ENCODE data around the gene RRAGC.

The RRAGC gene

GRCh38 chr1:38859561-38860453 is at the start of gene RRAGC:
Gene RRAGC, minus strand, starts transcription at chr1:38859772. Its CDS starts 126 bp downstream, at chr1:38859646.
- peak; percentile 94 to 97 for DNase-seq

DNA sequence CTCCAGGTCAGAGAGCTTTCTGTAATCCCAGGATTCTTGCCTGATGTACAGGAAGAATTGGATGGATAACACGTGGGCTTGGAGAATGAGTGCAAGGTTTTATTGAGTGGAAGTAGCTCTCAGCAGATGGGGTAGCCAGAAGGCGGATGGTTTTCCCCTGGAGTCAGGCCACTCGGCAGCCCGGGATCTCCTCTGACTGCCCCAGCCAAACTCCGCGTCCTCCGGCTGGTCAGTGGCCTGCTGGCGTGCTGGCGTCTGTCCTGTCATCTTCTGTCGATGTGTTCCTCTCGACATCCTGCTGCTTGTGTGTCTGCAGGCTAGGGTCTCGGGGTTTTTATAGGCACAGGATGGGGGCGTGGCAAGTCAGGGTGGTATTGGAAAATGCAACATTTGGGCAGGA is 49.2 kb upstream of the RRAGC start:
- DNase-seq = no peak

GRCh38 chr1:38905985-38906384 is 46.4 kb upstream of the RRAGC start:
- no peak for DNase-seq

- no peak for DNase-seq
Measured at GRCh38 chr1:38899560-38899959, 40.0 kb upstream of the RRAGC start.

DNA sequence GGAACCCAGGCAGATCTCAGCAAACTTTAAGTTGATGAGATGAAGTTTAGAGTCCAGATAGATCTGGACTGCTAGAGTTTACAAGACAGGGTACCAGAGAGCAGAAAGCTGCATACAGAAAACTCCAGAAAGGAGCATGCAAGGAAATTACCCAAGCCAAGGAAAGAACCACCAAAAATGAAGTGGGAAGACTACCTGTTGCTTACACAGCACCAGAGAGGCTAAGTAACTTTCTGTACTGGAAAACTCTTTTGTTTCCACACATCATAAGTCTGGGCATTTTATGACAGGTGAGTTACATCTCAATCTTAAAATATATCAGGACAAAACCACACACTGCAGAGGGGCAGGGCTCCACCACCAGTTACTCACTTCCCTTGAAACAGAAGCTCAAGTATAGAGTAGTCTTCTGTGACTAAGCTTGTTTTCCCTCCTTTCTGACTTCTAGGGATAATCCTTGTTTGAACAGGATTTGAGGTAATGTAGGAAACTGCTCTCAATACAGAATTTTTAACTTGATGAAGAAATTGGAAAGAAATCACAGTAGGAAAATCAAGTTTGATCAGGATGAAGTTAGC is 39.2 kb upstream of the RRAGC start:
- no peak for DNase-seq

GRCh38 chr1:38896169-38896568 is 36.6 kb upstream of the RRAGC start:
- DNase-seq = no peak

GRCh38 chr1:38892976-38893375 is 33.4 kb upstream of the RRAGC start:
- no peak for DNase-seq

- DNase-seq = no peak
Measured at GRCh38 chr1:38891753-38892152, 32.2 kb upstream of the RRAGC start.

- DNase-seq = no peak
Measured at GRCh38 chr1:38889589-38889988, 30.0 kb upstream of the RRAGC start.

GRCh38 chr1:38888423-38889333 is 29.1 kb upstream of the RRAGC start:
- DNase-seq = no peak

GRCh38 chr1:38885092-38885491 is 25.5 kb upstream of the RRAGC start:
- DNase-seq = no peak

DNA sequence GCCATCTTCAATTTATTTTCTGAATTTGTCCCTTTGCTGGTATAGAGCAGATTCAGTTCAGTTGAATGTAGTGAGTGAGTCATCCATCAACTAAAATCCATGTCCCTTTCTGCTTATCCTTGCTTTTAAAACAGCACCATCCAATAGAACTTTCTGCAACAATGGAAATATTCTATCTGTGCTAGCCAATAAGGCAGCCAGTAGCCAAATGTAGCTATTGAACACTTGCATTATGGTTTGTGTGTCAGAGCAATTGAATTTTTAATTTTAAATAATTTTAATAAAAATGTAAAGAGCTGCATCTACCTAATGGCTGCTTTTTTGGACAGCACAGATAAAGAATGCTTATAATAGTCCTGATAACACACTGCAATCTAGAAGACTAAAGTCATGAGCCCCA is 21.9 kb upstream of the RRAGC start, which contains the start of gene GJA9:
Gene GJA9 (minus strand): TSS at position 101 of the 400 bp plus-strand sequence. CDS start 5,489 bp downstream, outside the sequence.
- DNase-seq = no peak

GRCh38 chr1:38875811-38876210 is 16.2 kb upstream of the RRAGC start:
- DNase-seq = no peak

DNA sequence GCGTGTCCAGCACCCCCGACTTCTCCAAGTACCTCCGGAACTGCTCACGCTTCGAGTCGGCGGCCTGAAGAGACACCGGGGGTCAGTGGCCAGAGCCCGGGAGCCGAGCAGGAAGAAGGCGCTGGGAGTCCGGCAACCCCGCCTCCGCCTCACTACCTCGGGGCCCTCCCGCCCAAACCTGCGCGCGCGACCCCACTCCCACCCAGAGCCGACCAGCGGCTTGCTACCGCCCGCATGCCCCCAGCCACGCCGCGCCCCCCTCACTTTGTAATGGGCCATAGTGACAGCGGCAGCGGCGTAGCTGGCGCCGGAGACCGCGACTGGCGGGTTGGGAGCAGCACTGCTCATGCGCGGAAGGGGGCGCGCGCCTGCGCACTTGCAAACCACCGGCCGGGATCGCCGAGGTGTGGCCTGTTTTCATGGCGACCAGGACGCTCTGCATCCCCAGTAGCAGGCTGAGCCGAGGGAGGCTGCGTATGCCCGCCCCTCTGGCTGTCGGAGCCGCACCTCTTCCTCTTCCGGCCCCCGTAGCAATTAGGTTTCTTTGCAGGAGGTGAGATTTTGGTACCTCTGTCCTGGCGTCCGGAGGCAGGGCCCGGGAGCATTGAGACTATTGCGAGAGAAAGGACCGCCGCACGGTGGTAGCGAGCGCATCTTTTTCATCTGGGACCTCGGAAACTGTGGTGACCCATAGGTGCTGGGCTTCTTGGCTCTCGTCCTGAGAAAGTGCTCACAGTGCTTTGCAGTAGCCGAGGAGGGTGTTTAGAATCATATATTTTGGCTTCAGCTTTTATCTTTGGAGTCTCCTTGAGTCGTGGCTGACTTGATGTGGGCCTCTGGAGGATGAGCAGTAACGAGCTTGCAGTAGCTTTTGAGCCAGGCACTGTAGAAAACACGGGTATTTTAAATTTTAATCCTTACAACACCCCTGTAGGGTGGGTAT is 13.7 kb upstream of the RRAGC start, which contains the start of gene MYCBP:
Gene MYCBP (minus strand): TSS at position 322 of the 943 bp plus-strand sequence. CDS start 43 bp downstream, at position 279.
- DNase-seq = peak; percentile 89 to 92

GRCh38 chr1:38872401-38873026 is 12.9 kb upstream of the RRAGC start:
- DNase-seq = no peak

- no peak for DNase-seq
Measured at GRCh38 chr1:38870996-38871395, 11.4 kb upstream of the RRAGC start.

DNA sequence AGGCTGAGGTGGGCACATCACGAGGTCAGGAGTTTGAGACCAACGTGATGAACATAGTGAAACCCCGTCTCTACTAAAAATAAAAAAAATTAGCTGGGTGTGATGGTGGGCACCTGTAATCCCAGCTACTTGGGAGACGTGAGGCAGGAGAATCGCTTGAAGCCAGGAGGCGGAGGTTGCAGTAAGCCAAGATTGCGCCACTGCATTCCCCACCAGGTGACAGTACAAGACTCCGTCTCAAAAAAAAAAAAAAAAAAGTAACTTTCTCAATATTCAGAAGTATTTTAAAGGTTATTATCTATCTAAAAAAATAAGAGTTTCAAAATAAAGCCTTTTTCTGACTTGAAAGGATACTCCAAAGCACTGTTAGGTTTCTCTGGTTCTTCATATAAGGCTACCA is 7.6 kb upstream of the RRAGC start:
- no peak for DNase-seq

DNA sequence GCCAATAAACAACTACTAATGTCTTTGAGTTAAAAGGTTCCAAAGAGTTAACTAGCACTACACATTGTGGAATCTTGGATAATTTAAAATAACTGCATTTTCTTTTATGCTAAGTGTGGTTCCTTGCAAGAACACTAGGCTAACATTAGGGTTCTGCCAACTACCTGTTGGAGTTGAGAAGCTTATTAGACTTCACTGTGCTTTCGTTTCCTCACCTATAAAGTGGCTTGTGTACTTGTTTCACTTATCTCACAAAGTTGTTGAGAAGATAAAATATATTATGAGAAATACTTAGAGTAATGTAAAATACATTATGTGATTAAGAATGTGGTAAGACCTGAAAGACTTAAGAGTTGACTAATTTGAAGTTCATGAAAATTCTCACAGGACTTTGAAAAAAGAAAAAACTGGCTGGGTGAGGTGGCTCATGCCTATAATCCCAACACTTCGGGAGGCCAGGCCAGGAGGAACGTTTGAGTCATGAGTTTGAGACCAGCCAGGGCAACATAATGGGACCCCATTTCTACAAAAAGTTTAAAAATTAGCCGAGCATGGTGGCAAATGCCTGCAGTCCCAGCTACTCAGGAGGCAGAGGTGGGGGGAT is 5.6 kb upstream of the RRAGC start:
- DNase-seq = no peak

DNA sequence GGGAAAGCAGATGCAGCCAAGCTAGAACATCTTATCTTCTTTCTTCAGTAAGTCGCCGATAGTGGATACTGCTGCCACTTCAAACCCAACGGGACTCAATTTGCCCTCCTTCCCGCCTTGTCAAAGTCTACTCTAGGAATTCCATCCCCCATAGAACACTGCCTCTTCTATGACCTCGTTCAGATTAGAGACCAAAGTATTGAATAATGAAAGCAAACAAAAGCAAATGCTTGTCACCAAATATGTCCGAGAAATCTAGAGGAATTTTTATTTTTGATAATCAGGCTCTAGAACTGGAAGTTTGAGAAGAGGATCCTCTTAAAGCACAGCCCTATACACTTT is 853 bp upstream of the RRAGC start:
- no peak for DNase-seq

DNA sequence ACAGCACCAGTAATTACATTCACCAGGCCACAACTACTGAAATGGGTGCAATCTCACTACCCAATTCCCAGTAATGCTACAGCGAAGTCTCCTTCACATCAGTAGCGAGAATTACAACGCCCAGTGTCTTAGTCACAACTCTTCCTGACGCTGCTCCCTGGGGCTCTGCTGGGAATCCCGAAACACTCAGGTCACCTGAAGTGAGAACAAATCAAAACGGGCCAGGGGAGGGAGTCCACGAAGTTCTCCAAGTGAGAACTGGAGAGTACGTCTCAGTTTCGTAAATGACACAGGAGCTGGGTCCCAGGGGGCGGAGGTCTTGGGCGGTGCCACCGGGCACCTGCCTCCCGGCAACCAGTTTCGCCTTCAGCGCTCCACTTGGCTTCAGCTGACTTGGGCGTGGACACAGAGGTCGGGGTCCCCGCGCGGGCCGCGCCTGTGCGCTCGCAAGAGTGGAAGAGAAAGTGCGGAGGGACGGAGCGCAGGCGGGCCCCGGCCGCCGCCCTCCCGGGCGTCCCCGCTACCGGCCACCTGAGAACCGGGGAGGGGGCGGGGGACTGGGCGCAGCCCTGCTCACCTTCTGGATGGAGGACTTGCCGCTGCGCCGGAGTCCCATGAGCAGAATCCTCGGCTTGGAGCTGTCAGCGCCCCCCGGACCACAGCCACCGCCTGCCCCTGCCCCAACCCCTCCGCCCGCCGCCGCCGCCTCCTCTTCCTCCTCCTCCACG is 575 bp downstream of the RRAGC start:
- peak in 1 of 2 experiments; percentile 12 for DNase-seq

Measured in SHP77 (cell line).